ENCODE measurements around the gene SPACA7.

Gene SPACA7

GRCh38 chr13:112376050-112376681 lies at the start of gene SPACA7:
TSS of gene SPACA7 (plus strand) at chr13:112376355. CDS start at chr13:112376386, 31 bp downstream.
- DNase-seq (ENCODE audit: low spot score), result no peak

GRCh38 chr13:112326821-112327370 lies 49.3 kb upstream of the SPACA7 start:
- no peak for DNase-seq (ENCODE audit: low spot score)

- DNase-seq (ENCODE audit: low spot score), result no peak
Observed at GRCh38 chr13:112328936-112329335, 47.2 kb upstream of the SPACA7 start.

- no peak for DNase-seq (ENCODE audit: low spot score)
Observed at GRCh38 chr13:112329376-112329775, 46.8 kb upstream of the SPACA7 start.

- DNase-seq (ENCODE audit: low spot score), result no peak
Observed at GRCh38 chr13:112330066-112330465, 46.1 kb upstream of the SPACA7 start.

GRCh38 chr13:112330479-112331381 lies 45.4 kb upstream of the SPACA7 start:
- no peak for DNase-seq (ENCODE audit: low spot score)

GRCh38 chr13:112331675-112332074 lies 44.5 kb upstream of the SPACA7 start:
- DNase-seq (ENCODE audit: low spot score), result no peak

GRCh38 chr13:112332727-112333126 lies 43.4 kb upstream of the SPACA7 start:
- DNase-seq (ENCODE audit: low spot score), result no peak

GRCh38 chr13:112333756-112334543 lies 42.2 kb upstream of the SPACA7 start:
- peak; percentile 89 for DNase-seq (ENCODE audit: low spot score)

- DNase-seq (ENCODE audit: low spot score), result no peak
Observed at GRCh38 chr13:112335135-112335534, 41.0 kb upstream of the SPACA7 start.

GRCh38 chr13:112341446-112341845 lies 34.7 kb upstream of the SPACA7 start:
- no peak for DNase-seq (ENCODE audit: low spot score)

GRCh38 chr13:112341976-112342735 lies 34.0 kb upstream of the SPACA7 start:
- no peak for DNase-seq (ENCODE audit: low spot score)

GRCh38 chr13:112342841-112343361 lies 33.3 kb upstream of the SPACA7 start:
- no peak for DNase-seq (ENCODE audit: low spot score)

GRCh38 chr13:112343591-112343990 lies 32.6 kb upstream of the SPACA7 start:
- DNase-seq (ENCODE audit: low spot score), result no peak

GRCh38 chr13:112345826-112346172 lies 30.4 kb upstream of the SPACA7 start:
- DNase-seq (ENCODE audit: low spot score), result no peak

GRCh38 chr13:112346173-112346898 lies 29.8 kb upstream of the SPACA7 start:
- DNase-seq (ENCODE audit: low spot score), result no peak

- no peak for DNase-seq (ENCODE audit: low spot score)
Observed at GRCh38 chr13:112346899-112347229, 29.3 kb upstream of the SPACA7 start.

- no peak for DNase-seq (ENCODE audit: low spot score)
Observed at GRCh38 chr13:112347986-112348385, 28.2 kb upstream of the SPACA7 start.

- DNase-seq (ENCODE audit: low spot score), result no peak
Observed at GRCh38 chr13:112348642-112349345, 27.4 kb upstream of the SPACA7 start.

GRCh38 chr13:112349681-112350080 lies 26.5 kb upstream of the SPACA7 start:
- no peak for DNase-seq (ENCODE audit: low spot score)
